Right renal cortex interstitium (tissue), 3 donors: ENCODE measurements around the gene DLG4. TPM values are rescaled to one million over a fixed set of nuclear protein-coding genes. Genes with fewer than 3 reads are reported as not detected.

Experiments used
- DNase-seq, 3 donors: peaks; one replicate each; pipeline ENCODE4 v3.0.0-alpha.2; 2013; ENCODE audit warnings: low read depth in 3 of 3, low spot score in 2 of 3
- polyA plus RNA-seq, 3 donors: library from polyadenylated mRNA; unstranded; fragments of 120-200 nt; gene quantifications; one replicate each; pipeline ENCODE4 v1.2.1, GENCODE V29; 2013; ENCODE audit not compliant: insufficient read length in 3 of 3

Gene DLG4
- polyA plus RNA-seq: 10 to 100 TPM; 22.5 to 25.2 (median 22.8) TPM

DNA sequence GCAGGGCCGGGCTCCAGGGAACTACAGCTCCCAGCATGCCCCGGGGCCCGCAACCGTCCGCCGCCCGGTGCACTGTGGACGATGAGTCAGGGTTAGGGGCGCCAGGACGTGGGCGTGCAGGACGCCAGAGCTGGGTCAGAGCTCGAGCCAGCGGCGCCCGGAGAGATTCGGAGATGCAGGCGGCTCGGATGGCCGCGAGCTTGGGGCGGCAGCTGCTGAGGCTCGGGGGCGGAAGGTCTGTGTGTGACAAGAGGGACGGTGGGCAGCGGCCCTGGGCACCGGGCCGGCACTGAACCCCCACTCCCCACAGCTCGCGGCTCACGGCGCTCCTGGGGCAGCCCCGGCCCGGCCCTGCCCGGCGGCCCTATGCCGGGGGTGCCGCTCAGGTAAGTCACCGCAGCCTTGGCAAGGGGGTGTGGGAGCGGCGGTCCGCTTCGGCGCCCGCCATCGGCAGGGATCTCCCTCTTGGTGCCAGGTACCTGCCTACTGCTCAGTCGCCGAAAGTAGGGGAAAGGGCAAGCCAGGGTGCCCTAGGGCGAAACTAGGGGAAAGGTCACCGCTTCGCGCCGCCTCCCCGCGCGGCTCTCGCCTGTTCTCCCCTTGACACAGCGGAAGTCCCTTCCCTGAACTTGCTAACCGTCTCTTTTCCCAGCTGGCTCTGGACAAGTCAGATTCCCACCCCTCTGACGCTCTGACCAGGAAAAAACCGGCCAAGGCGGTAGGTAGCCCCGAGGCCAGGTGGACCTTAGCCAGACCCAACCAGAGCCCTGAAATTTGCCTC lies at the start of gene DLG4, which contains the start of gene ACADVL:
TSS of gene DLG4 (minus strand) at position 25 of the 781 bp plus-strand sequence.
TSS of gene ACADVL (plus strand) at position 127 of the 781 bp plus-strand sequence. CDS start at position 174, 47 bp downstream.
- DNase-seq: no peak

DNA sequence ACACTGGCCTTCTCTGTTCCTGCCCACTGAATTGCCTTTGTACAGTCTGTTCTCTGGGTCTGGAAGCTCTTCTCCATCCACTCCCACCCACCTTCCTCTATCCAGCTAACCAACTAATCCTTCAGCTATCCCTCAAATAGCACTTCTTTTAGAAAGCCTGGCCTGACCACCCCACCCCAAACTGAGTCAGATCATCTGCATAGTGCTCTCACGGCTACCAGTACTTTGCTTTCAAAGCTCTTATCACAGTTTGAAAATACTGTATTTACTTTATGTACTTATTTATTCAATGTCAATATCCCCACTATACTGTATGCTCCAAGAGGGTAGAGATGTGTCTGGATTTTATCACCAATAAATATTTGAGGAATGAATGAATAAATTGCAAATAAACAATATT lies 47.1 kb upstream of the DLG4 start:
- DNase-seq: no peak

DNA sequence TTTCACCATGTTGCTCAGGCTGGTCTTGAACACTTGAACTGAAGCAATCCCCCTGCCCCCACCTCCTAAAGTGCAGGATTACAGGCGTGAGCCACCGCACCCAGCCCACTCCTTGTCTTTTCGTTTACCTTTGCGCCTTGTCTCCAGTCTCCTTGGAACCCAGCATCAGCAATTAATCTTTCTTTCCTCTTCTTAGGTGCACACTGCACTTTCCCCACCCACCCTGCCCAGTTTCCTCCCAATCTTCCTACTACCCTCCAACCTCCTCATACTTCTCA lies 44.1 kb upstream of the DLG4 start:
- no peak for DNase-seq

DNA sequence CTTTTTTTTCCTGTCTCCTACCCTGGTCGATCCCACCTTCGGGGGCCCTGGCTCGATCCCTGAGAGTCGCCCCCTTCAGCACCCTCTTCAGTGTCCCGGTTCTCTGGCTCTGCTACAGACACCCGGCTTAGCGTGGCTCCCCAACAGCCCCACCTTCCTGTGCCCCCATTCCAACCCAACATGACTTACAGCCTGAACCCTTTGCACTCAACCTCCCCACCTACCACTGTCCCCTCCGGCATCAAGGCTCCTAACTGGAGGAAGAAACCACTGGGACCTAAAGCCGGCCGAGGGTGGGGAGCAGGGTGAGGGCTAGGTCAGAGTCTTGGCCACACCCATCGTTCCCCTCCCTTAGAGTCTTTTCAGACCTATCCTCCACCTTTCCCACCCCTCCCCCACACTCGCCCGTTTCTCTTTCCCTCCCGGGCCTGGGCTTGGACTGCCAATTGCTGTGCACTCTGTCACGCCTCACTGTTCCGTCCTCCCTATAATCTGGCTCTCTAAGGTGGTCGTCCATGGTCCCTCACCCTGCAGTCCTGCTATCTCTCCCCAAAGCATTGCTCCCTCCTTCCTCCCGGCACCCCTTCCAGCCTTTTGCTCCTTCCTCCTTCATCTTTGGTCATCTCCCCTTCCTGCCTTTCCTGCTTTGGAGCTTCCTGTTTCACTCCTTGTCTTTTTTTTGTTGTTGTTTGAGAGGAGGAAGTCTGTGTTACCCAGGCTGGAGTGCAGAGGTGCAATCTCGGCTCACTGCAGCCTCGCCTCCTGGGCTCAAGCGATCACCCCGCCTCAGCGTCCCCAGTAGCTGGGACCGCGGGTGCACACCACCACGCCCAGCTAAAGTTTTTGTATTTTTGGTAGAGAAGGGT lies 43.5 kb upstream of the DLG4 start:
- DNase-seq: no peak

DNA sequence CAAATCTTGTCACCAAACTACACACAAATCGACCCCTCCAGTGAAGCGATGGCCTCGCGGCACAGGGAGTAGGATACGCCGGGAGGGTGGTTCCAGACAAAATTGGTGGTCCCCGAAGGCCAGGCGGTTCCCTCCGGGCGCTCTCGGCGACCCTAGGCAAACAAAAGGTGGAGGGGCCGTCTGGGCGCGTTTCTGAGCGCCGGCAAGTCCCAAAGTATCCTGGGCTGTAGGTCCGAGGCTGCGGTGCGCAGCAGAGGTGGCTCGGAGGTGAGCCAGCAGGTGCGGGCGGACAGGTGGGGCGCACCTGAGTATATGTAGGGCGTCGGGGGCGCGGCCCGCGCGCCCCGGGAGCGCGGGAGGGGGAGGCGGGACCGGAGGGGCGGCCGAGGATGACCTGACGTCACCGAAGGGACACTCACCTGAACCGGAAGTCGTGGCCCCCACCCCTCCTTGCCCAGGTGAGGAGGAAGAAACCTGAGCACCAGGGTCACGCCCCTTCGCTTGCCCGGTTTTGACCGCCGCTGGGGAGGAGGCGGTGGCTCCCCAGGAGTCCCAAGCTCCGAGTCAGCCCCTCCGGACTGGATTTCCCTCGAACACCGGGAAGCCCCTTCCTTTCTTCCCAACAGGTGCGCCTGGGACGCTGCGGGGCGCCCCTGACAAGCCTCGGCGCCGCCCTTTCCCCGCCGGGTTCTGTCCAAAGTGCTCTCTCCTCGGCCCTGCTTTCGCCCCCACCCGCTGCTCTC lies 42.7 kb upstream of the DLG4 start, which contains the start of gene CLDN7:
TSS of gene CLDN7 (minus strand) at position 287 of the 743 bp plus-strand sequence. CDS start 435 bp downstream, outside the sequence.
- no peak for DNase-seq

DNA sequence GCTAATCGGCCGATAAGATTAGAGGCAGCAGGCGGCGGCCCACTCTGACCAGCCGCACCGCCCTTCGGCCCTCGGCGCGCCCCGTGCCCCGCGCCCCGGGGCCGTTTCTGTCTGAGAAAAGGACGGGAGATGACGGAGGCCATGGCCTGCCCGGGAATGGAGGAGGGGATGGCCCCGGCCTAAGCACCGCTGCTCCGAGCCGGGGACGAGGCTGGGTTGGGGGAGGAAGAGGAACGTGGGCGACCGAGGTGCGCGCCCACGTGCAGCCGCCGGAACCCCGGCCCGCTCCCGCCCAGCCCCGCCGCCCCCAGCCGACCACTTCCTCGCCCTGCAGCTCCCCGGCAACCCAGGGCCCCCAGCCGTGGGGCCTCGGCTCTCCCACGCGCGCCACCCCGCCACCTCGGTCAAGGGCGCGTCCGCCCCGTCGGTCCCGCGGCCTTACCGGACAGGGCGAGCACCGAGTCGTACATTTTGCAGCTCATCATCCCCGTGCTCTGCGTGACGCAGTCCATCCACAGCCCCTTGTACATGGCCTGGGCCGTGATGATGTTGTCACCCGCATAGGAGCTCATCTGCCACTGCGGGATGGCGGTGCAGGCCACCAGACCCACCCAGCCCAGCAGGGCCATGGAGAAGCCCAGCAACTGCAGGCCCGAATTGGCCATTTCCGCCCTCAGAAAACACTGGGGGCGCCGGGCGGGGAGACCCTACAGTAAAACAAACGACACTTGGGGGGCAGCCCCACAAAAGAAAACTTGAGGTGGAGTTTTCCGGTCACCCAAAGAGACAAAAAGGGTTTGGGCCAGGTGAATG lies 41.9 kb upstream of the DLG4 start:
- DNase-seq: no peak

DNA sequence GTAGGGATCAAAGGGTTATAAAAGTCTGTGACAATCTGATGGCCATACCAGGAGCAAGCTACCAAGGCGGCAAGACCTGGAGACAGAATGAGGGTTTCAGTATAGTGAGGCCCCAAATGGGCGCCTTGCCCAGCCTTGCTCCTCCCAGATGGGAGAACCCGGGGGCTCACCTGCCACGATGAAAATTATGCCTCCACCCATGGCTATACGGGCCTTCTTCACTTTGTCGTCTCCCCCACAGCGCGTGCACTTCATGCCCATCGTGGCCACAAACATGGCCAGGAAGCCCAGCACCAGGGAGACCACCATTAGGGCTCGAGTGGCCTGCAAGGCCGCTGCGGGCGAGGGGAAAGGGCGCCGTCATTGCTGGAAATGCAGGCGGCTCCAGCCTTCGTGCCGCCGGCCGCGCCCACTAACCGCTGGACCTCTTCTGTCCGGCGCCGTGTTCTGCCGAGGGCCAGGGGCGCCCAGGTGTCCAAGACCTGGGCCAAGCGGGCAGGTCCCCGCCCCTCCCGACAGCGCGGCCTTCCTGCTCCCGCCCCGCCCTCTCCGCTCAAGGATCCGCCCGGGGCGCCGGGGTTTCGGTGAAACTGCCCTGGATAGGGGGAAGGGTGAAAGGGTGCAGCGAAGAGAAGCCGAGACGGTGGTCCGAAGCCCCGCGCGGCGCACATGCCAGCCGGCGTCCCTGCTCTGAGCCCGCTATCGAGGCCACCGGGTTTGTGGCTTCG lies 41.2 kb upstream of the DLG4 start:
- no peak for DNase-seq

DNA sequence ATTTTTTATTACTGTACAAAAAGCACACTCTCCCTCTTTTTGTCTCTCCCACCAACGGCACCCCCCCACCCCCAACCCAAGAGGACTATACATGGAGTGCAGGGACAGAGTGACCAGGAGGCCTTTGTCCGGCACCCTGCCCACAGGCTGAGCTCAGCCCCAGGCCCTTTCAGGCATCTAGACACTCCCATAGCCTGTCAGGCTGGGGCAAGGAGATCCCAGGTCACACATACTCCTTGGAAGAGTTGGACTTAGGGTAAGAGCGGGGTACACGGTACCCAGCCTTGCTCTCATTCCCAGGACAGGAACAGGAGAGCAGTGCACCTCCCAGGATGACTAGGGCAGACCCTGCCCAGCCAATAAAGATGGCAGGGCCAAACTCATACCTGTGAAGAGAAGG lies 40.5 kb upstream of the DLG4 start:
- no peak for DNase-seq

DNA sequence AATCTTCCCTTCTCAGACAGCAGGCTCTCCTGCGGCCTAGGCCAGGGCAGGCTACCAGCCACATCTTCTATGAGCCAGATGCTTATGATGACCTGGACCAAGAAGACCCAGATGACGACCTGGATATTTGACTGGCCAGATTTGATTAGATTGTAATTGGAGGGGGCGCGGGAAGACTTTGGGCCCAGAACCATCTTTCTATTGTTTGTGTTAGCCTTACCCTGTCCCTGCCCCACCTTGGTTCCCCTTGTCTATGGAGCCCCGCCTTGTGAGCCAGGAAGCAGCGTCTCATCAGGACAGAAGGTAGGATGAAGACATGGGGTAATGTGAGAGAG lies 39.9 kb upstream of the DLG4 start:
- DNase-seq: no peak

DNA sequence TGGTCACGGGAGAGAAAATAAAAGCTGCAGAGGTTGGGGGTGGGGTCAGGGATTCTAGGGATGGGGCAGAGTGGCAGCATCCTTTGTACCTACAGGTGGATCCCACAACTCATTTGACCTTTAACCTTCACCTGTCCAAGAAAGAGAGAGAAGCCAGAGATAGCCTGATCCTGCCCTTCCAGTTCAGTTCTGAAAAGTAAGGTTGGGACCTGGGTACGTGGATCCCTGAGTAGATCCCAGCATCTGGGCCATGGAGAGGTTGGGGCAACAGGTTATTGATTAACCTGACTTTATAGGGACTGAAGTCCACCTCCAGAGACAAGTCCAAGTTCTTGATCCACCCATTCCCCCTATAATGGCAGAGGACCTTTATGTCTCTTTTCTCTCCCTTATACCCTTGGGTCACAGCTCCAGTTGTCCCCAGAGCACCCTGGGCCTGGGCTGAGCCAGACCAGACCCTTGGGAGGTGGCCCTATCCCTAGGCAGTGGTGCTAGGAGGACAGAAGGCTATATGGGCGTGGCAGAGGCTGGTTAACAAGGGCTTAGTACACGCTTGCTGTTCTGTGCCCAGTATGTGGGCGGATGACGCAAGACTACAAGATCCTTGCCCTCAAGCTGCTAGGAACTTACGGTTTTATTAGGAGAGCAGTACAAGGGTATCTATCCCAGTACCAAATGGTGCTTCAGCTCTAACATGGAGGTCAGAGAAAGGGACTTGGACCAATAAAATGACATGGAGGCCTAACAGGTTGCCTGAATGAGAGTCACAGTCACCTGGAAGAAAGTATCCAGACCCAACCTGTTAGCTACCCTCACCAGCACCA lies 39.3 kb upstream of the DLG4 start:
- no peak for DNase-seq

DNA sequence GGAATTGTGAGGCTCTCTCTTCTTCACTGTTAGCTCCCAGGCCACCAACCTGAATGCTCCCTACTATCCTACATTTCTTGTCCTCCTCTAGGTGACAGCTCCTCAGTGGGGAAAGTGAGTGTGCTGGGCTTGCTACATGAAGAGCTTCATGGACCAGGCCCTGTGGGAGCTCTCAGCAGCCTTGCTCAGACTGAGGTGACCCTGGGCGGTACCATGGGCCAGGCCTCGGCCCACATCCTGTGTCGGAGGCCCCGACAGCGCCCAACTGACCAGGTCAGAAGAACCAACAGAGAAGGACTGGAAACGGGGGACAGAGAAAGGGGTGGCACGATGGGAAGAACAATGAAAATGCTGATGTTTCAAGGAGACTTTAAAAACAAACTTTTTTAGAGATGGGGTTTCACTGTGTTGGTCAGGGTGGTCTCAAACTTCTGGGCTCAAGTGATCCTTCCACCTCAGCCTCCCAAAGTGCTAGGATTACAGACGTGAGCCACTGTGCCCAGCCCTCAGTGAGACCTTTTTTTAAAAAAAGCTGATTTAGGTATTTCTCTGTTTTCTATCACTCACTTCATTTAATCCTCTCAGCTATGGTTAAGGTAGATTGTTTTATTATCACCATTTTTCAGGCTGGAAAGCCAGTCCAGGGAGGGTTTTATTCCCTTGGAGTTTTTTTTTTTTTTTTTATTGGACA lies 37.3 kb upstream of the DLG4 start:
- DNase-seq: no peak

DNA sequence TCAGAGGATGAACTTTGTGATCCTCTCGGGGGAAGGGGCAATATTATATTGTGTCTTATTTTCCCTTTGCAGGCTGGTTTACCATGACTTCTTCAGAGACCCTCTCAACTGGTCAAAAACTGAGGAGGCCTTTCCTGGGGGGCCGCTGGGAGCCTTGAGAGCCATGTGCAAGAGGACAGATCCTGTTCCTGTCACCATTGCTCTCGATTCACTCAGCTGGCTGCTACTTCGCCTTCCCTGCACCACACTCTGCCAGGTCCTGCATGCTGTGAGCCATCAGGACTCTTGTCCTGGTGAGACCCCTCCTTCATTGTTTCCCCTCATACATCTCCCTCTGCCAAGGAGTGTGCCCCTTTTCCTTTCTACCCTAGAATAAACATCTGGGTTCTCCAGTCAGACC lies 34.9 kb upstream of the DLG4 start:
- no peak for DNase-seq

DNA sequence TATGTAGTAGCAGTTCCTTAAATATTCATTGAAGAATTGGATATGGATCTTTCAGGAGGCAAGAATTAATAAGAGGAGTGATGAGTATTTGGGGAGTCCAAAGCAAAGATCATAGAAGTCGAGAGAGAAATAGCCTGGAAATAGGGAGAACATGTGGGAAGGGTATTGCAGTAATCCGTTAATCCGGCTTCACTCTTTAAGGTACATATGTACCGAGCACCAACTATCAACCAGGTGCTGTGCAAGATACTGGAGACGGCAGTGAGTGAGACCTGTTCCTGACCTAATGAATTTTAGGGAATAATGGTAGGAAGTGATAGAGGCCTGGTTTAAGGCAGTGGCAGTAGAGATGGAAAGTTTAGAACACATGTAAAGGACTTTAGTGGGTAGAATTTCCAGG lies 33.4 kb upstream of the DLG4 start:
- no peak for DNase-seq

DNA sequence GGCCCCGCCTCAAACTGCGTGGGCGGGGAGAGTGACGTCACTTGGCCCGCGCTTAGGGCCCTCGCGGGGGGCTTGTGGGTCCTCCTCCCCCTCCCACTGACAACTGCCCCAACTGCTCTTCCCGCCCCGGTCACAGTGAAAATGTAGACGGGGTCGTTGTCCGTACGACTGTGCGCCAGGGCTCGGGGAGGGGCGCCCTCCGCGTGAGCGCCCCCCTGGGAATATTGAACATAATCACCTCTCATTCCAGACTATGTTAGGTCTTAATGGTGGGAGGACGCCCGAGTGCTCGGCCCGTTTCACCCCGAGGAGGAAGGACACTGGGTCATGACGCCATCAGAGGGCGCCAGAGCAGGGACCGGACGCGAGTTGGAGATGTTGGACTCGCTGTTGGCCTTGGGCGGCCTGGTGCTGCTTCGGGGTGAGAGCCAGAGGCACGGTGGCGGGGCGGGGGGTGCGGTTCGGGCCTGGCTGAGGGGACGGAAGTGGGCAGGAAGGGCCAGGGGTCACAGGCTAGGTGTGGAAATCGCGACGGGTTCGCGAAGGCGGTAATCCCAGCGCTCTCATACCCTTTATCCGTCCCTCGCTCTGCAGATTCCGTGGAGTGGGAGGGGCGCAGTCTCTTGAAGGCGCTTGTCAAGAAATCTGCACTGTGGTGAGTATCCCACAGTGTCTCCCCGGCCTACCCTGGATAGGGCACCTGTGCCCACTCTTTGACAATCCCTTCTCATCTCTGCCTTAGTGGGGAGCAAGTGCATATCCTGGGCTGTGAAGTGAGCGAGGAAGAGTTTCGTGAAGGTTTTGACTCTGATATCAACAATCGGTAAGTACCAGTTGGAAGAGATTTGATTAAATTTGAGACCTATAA lies 32.8 kb upstream of the DLG4 start, which contains the start of gene ELP5:
TSS of gene ELP5 (plus strand) at position 40 of the 868 bp plus-strand sequence. CDS start at position 376, 336 bp downstream.
- DNase-seq: peak; percentile 90 to 92 (median 91)

DNA sequence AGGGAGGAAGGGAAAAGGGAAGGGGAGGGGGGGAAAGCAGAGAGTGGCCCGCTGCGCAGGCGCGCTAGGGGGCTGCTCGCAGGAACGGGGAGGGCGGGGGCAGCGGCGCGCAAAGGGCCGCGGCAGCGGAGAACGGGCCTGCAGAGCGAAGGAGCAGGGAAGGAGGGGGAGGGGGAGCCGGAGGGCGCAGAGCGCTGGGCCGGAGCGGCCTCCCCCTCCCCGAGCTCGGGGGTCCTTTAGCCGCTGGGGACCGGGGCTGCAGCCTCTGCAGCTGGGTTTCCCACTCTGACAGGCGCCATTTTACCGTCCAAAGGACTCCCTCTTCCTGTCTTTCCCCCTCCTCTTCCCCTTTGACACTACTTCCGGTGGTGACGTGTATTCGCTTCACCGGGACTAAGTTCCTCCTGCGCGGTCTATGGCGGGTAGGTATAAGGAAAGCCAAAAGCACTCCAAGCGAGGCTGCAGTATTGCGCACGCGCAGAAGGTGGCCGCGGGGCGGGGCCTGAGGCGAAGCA lies 32.1 kb upstream of the DLG4 start, which contains the start of gene CTDNEP1:
TSS of gene CTDNEP1 (minus strand) at position 74 of the 515 bp plus-strand sequence. CDS start 438 bp downstream, outside the sequence.
- peak; percentile 100 for DNase-seq

DNA sequence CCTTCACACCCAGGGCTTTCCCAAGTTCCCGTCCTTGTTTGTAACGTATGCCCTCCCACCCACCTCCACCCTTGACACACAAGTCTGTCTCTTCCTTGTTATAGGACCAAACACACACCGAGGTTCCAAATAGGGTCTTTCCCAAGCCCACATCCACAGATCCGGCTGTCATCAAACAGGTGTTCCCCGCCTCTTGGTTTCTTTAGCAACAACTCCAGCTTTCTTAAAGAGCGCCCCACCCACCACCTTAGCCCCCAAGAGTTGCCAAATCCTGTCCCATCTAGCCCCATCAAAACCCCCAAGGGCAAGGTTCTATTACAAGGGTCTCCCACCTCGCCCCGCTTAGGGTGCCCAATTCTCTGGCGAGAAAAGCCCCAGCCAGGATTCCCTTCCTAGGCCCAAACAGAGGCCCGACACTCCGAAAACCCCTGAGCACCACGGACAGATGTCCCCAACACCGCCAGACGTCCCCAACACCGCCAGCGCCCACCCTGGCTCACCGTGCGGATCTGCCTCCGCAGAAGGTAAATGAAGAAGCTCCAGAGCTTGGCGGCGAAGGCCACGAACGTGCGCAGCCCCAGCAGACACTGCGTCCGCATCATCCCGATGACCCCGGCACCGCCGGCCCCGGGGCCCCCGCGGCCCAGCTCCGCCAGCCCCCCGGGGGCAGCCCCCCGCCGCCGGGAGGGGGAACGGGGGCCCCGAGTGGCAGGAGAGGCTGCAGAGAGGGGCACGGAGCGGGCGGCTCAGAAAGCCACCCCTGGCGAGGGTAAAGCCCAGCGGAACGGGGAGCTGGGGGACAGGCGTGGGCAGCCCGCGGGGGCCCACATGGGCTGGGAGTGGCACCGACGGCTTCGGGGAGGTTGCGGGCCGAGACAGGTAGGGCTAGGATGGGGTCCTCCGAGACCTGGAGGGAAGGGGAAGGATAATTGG lies 31.3 kb upstream of the DLG4 start:
- no peak for DNase-seq
